ENCODE results near the gene VMP1. TPM values are rescaled to one million over a fixed set of nuclear protein-coding genes. Genes with fewer than 3 reads are reported as not detected.

VMP1 gene
- total RNA-seq, 1 experiment from 2014 or later, result 83.1 TPM

GRCh38 chr17:59745040-59745439 is 37.6 kb downstream of the VMP1 start:
- Histone ChIP-seq H3K23ac (ENCODE audit: insufficient read length, low read depth, low read length) (no peak overlapping the region), H3K23me2 (ENCODE audit: insufficient read length, low read depth, low read length, poor library complexity, severe bottlenecking) (no peaks in the 10 kb centered on the region), H3K79me1 (ENCODE audit: insufficient read depth, low read depth, low read length, poor library complexity, severe bottlenecking) (no peaks in the 10 kb centered on the region), H3K9me3 (ENCODE audit: control insufficient read depth, low read depth, low read length) (no peaks in the 10 kb centered on the region), H3K4me2 (ENCODE audit: insufficient read depth, insufficient read length, low read length) (no peak overlapping the region), H3K4me1 (ENCODE audit: insufficient read depth, low read length) (no peaks in the 10 kb centered on the region), H2AK5ac (ENCODE audit: insufficient read length, low read length) (no peak overlapping the region), H4K91ac (ENCODE audit: insufficient read length, low read depth, low read length) (no peak overlapping the region), H2BK12ac (ENCODE audit: insufficient read length, low read depth, low read length) (no peak overlapping the region), H2BK15ac (ENCODE audit: low read depth, low read length) (no peak overlapping the region), H3K27ac (ENCODE audit: insufficient read length, low read depth, low read length) (no peak overlapping the region), H3K27me3 (ENCODE audit: insufficient read depth, low read length) (no peaks in the 10 kb centered on the region), H3K4ac (ENCODE audit: low read depth, low read length) (no peak overlapping the region), H3T11ph (ENCODE audit: low read length) (no peak overlapping the region), H3K56ac (ENCODE audit: insufficient read length, low read depth, low read length) (no peak overlapping the region), H3K79me2 (ENCODE audit: insufficient read depth, low read length) (no peaks in the 10 kb centered on the region), H3K9ac (ENCODE audit: extremely low read depth, insufficient read length, low read length) (no peak overlapping the region), H2BK20ac (ENCODE audit: low read depth, low read length, poor library complexity, severe bottlenecking) (no peak overlapping the region), H4K20me1 (ENCODE audit: control insufficient read depth, insufficient read depth, insufficient read length) (no peaks in the 10 kb centered on the region), H4K5ac (ENCODE audit: insufficient read length, low read depth, low read length) (no peak overlapping the region), H2BK5ac (ENCODE audit: insufficient read length, low read length) (no peak overlapping the region), H2BK120ac (ENCODE audit: low read depth, low read length, poor library complexity, severe bottlenecking) (no peak overlapping the region), H2AFZ (ENCODE audit: low read length) (no peak overlapping the region), H3K14ac (ENCODE audit: insufficient read depth, low read length) (no peak overlapping the region), H4K8ac (replicated peaks; ENCODE audit: insufficient read length, low read depth, low read length) (no peak overlapping the region), H3K18ac (ENCODE audit: insufficient read length, low read depth, low read length) (no peak overlapping the region)
- H3K9me3 Mint-ChIP-seq, result peaks cover 12 to 13% of the 10 kb centered on the region in 2 experiments; a peak in 4 of 5 replicates
- no peak for TF ChIP-seq CTCF (conservative IDR thresholded peaks at IDR 0.05)
- H3K4me3 Mint-ChIP-seq, result no peak overlapping the region
- no CpG with 5 or more reads among the region's 2 CpGs for WGBS (ENCODE audit: extremely low coverage, insufficient read length, low lambda C conversion rate)
- H3K4me1 Mint-ChIP-seq, result no peaks in the 10 kb centered on the region
- H3K36me3 Mint-ChIP-seq (ENCODE audit: insufficient read depth in 1 of 3, low read depth in 3 of 3), result peaks cover 19 to 28% (median 20%) of the 10 kb centered on the region in 3 experiments
- H3K27ac Mint-ChIP-seq, result no peak overlapping the region
- DNase-seq, result no peak
- H3K27me3 Mint-ChIP-seq (ENCODE audit: low read depth), result no peaks in the 10 kb centered on the region

Data from H9 (cell line).